A549 (cell line): ENCODE measurements around the gene DNMT1. TPM values are rescaled to one million over a fixed set of nuclear protein-coding genes. Genes with fewer than 3 reads are reported as not detected.

ENCODE experiments used
- ATAC-seq, 2 experiments: fragments of 200-7000 bp in 1 of 2; fragments of >200 bp in 1 of 2; cut with Nextera tagmentation in 1 of 2; cut with Tn5 transposase in 1 of 2; 3 replicates each; pipeline versions ENCODE4 v1.8.0 to v1.9.1; 2018 to 2020; ENCODE audit warnings: mild to moderate bottlenecking in 1 of 2, moderate library complexity in 1 of 2
- CTCF ChIA-PET: fragments of 300-600 bp; sonication (Branson Sonifier 250); formaldehyde crosslinking; extraction: SDS; loops from one replicate; lab custom pipeline; 2021; ENCODE audit warnings: antibody characterized with exemption, inconsistent platforms; lab: Yijun Ruan, JAX
- POLR2A ChIA-PET: fragments of 350-600 bp; formaldehyde crosslinking; extraction: SDS; loops from one replicate; lab custom pipeline; 2021; ENCODE audit warnings: antibody characterized with exemption, inconsistent platforms; lab: Yijun Ruan, JAX
- DNase-seq, 2 experiments: peaks; one replicate each; pipeline versions ENCODE4 v3.0.0 to v3.0.0-alpha.2; 2011 to 2016; ENCODE audit warnings: low read depth in 1 of 2, low spot score in 1 of 2
- FAIRE-seq: peaks from 2 replicates; lab custom pipeline; 2011; peaks lifted over from hg19 to GRCh38; lab: Jason Lieb, UNC
- H3K27ac ChIP-seq, 2 experiments: fragments of >200 bp; sonication (Bioruptor Twin); formaldehyde crosslinking; 3 replicates each; pipeline ENCODE4 v1.5.1; 2016 to 2017
- H3K4me1 ChIP-seq: fragments of >200 bp; sonication (Bioruptor Twin); formaldehyde crosslinking; 3 replicates; pipeline ENCODE4 v1.6.1; 2016
- H3K4me2 ChIP-seq: fragments of >200 bp; sonication (Bioruptor Twin); formaldehyde crosslinking; 3 replicates; pipeline ENCODE4 v1.6.1; 2016
- H3K4me3 ChIP-seq: fragments of >200 bp; sonication (Bioruptor Twin); formaldehyde crosslinking; 3 replicates; pipeline ENCODE4 v1.5.1; 2016
- H3K9me3 ChIP-seq: fragments of >200 bp; sonication (Bioruptor Twin); formaldehyde crosslinking; 3 replicates; pipeline ENCODE4 v1.6.1; 2016
- ATOH8 ChIP-seq: fragments of 250-450 bp; sonication (Bioruptor Pico); IDR thresholded peaks from 2 replicates; pipeline ENCODE4 v1.5.0; 2020; ENCODE audit warnings: low read depth, mild to moderate bottlenecking, moderate library complexity
- BHLHE40 ChIP-seq: IDR thresholded peaks from 2 replicates; pipeline ENCODE4 v1.6.1; 2012; ENCODE audit warnings: low read depth, low read length, inconsistent platforms
- CBX8 ChIP-seq: fragments of 200-600 bp; sonication (generic); IDR thresholded peaks from 2 replicates; pipeline ENCODE4 v1.6.1; 2016
- CEBPB ChIP-seq, 2 experiments: fragments of >200 bp in 1 of 2; sonication (Bioruptor Twin) in 1 of 2; formaldehyde crosslinking in 1 of 2; IDR thresholded peaks; 2 replicates each; pipeline ENCODE4 v1.6.1; 2012 to 2016
- CHD4 ChIP-seq: fragments of 200-600 bp; sonication (generic); IDR thresholded peaks from 2 replicates; pipeline ENCODE4 v1.6.1; 2016; ENCODE audit warnings: antibody characterized with exemption, mild to moderate bottlenecking, borderline replicate concordance
- CTCF ChIP-seq: fragments of >200 bp; sonication (Bioruptor Twin); formaldehyde crosslinking; IDR thresholded peaks from 3 replicates; pipeline ENCODE4 v1.5.1; 2016
- E2F6 ChIP-seq: IDR thresholded peaks from 2 replicates; pipeline ENCODE4 v1.6.1; 2012; ENCODE audit warnings: low read depth, borderline replicate concordance
- FOSL2 ChIP-seq, 2 experiments: fragments of 450-650 bp in 1 of 2; fragments of >200 bp in 1 of 2; sonication (Bioruptor Twin) in 1 of 2; formaldehyde crosslinking; IDR thresholded peaks; 2 replicates each; pipeline versions ENCODE4 v1.5.0 to v1.6.1; 2016 to 2020; ENCODE audit warnings: mild to moderate bottlenecking in 1 of 2, moderate library complexity in 1 of 2
- HOXA7 ChIP-seq: fragments of 250-450 bp; sonication (Bioruptor Pico); IDR thresholded peaks from 2 replicates; pipeline ENCODE4 v1.5.0; 2020; ENCODE audit warnings: mild to moderate bottlenecking, moderate library complexity
- JUNB ChIP-seq: fragments of >200 bp; sonication (Bioruptor Twin); formaldehyde crosslinking; IDR thresholded peaks from 2 replicates; pipeline ENCODE4 v1.6.1; 2016
- KDM1A ChIP-seq: fragments of 200-600 bp; sonication (generic); IDR thresholded peaks from 2 replicates; pipeline ENCODE4 v1.6.1; 2016; ENCODE audit warnings: low read depth, mild to moderate bottlenecking
- NFE2L2 ChIP-seq: fragments of 150-350 bp; conservative IDR thresholded peaks from 2 replicates; pipeline ENCODE4 v1.6.1; 2014; ENCODE audit warnings: low read length
- PBX3 ChIP-seq: IDR thresholded peaks from 2 replicates; pipeline ENCODE4 v1.6.1; 2012
- RARB ChIP-seq: fragments of 250-450 bp; sonication (Bioruptor Pico); IDR thresholded peaks from 2 replicates; pipeline ENCODE4 v1.8.0; 2021; ENCODE audit warnings: mild to moderate bottlenecking, moderate library complexity
- SMC3 ChIP-seq: fragments of >200 bp; sonication (Bioruptor Twin); formaldehyde crosslinking; IDR thresholded peaks from 3 replicates; pipeline ENCODE4 v1.6.1; 2018; ENCODE audit warnings: inconsistent platforms
- WGBS: methylation state at CpG from one replicate; pipeline ENCODE4 v1.1.6; 2017; ENCODE audit errors: missing lambda C conversion rate; 5-methylcytosine and 5-hydroxymethylcytosine counted together
- polyA plus RNA-seq, 4 experiments: library from polyadenylated mRNA; depleted of rRNA in 3 of 4; stranded (reverse); fragments of >200 nt; fragmentation: RNase III in 1 of 4; extraction: RNeasy Plus Mini Kit Qiagen cat#74134 plus additional on column Dnase treatment in 1 of 4; gene quantifications; 2 replicates in 3 of 4; 3 replicates in 1 of 4; pipeline ENCODE4 v1.2.3, GENCODE V29; 2011 to 2017
- TF ChIP-seq, protein P1 (sequence below): fragments of 450-650 bp; IDR thresholded peaks from 2 replicates; pipeline ENCODE4 v1.6.1; 2014; ENCODE audit warnings: antibody characterized with exemption

The DNMT1 gene
- polyA plus RNA-seq, 2 of the 4 experiments (the other 2 are of a cell fraction): 85.2 to 86.2 TPM

DNA sequence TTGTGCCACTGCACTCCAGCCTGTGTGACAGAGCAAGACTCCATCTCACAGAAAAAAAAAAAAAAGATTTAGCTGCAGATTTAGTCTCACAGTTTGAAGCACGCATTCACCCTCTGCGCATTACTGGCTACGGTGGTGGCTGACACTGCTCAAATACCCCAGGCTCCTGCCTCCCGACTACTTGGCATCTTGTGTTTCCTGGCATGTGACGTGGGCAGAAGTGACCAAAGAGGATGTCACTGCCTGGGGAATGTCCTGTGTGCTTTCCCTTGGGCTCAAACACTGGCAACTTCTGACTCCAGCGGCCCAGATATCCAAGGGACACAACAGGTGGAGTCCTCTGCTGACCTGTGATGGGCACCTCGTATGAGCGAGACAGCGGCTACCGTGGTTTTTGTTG is 50.4 kb downstream of the DNMT1 start:
- no peak overlapping the region for H3K27ac ChIP-seq
- TF ChIP-seq FOSL2 (IDR thresholded peaks at IDR 0.05) (no peak), FOSL2 (CRISPR knock-in tag; IDR thresholded peaks at IDR 0.05) (no peak), CBX8 (no peak), CEBPB (IDR thresholded peaks at IDR 0.05) (no peak), HOXA7 (CRISPR knock-in tag) (no peak), SMC3 (no peak), RARB (CRISPR knock-in tag) (no peak)
- TF ChIP-seq, all 56 proteins: peak for 0
- DNase-seq: no peak
- Histone ChIP-seq H3K4me2 (no peak overlapping the region), H3K4me3 (no peak overlapping the region), H3K9me3 (no peaks in the 10 kb centered on the region), H3K4me1 (no peaks in the 10 kb centered on the region)
- FAIRE-seq: no peak
- ChIA-PET CTCF (no interaction called here), POLR2A (no interaction called here)
- no peak for ATAC-seq
- WGBS: 95% methylated on average over 10 of the region's 10 CpGs

- Histone ChIP-seq H3K27ac (no peak overlapping the region), H3K9me3 (no peaks in the 10 kb centered on the region), H3K4me2 (no peak overlapping the region), H3K4me1 (no peaks in the 10 kb centered on the region), H3K4me3 (no peak overlapping the region)
- WGBS: 90% methylated on average over 9 of the region's 11 CpGs
- ChIA-PET POLR2A (no interaction called here), CTCF (interaction anchor here (1.1 kb wide), 1 partner anchor 115 kb away, joined by 3 read pairs; no protein-coding TSS in a partner anchor)
- TF ChIP-seq ATOH8: no peak
- no peak for TF ChIP-seq NFE2L2
- no peak for TF ChIP-seq CTCF
- no peak for FAIRE-seq
- ATAC-seq: no peak
- DNase-seq: no peak
Observed at GRCh38 chr19:10143681-10144080, 51.1 kb downstream of the DNMT1 start.

DNA sequence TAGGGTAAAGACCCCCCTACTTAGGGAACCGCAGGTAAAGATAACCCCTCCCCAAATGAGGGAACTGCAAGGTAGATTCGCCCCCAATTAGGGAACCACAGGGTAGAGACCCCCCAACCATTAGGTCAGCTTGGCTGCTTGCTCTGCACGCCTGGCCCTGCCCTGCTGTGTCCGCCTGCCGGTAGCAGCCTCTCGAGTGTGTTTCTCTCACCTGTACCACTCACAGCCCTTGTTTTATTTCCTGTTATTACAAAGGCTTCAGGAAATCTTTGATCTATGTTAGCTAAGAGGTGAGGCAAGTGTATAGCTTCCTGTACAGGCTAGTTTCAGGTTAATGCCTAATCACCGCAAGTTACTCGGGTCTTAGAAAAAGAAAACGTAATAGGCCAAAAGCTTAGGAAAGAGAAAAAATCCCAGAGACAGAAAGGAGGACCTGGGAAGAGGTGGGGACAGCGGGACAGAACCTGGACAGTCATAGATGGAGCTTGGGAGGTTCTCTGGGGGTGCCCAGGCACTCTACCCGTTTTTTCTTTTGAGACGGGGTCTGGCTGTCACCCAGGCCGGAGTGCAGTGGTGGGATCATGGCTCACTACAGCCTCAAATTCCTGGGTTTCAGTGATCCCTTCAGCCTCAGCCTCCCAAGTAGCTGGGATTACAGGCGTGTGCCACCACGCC is 51.9 kb downstream of the DNMT1 start:
- POLR2A ChIA-PET: no interaction called here

More for the DNA sequence above, 51.9 kb downstream of the DNMT1 start:
- Histone ChIP-seq H3K9me3 (no peaks in the 10 kb centered on the region), H3K4me1 (no peaks in the 10 kb centered on the region), H3K4me2 (no peak overlapping the region), H3K4me3 (no peak overlapping the region), H3K27ac (no peak overlapping the region)
- CTCF ChIA-PET: interaction anchor here (1.1 to 1.3 kb wide), 2 partner anchors 22 to 116 kb away, joined by 3 to 4 read pairs; no protein-coding TSS in a partner anchor
- DNase-seq (no peak), ATAC-seq (no peak), FAIRE-seq (no peak)
- TF ChIP-seq CHD4 (no peak), KDM1A (no peak), E2F6 (no peak), CEBPB (IDR thresholded peaks at IDR 0.05) (no peak), BHLHE40 (no peak), PBX3 (no peak), JUNB (no peak)
- TF ChIP-seq, protein P1, sequence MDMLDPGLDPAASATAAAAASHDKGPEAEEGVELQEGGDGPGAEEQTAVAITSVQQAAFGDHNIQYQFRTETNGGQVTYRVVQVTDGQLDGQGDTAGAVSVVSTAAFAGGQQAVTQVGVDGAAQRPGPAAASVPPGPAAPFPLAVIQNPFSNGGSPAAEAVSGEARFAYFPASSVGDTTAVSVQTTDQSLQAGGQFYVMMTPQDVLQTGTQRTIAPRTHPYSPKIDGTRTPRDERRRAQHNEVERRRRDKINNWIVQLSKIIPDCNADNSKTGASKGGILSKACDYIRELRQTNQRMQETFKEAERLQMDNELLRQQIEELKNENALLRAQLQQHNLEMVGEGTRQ: no peak
- 90% methylated on average over 15 of the region's 15 CpGs for WGBS
